ENCODE measurements around the gene LTO1.

DNA sequence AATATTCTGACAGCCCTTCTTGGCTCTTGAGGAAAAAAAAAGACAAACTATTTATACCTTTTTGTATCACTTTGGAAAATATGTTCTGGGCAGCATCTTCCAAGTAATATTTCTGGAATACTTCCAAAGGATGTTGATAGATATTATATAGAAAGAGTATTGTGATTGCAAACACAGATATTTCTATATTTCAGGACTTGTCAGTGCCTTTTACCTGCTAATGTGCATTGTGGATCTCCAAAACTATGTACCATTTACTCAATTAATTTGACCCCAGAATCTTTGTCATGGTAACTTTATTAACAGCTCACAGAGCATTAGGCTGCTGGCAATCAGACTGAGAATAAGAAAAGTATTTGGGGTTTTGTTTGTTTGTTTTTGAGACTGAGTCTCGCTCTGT lies 50.9 kb downstream of the LTO1 start:
- TF ChIP-seq POLR2A (IDR thresholded peaks at IDR 0.05; ENCODE audit: insufficient read depth in 1 of 2, low read depth in 2 of 2, low read length in 2 of 2), result no peak
- no peak for TF ChIP-seq ZNF232 (CRISPR knock-in tag; IDR thresholded peaks at IDR 0.05; ENCODE audit: borderline replicate concordance)
- TF ChIP-seq, protein P1, sequence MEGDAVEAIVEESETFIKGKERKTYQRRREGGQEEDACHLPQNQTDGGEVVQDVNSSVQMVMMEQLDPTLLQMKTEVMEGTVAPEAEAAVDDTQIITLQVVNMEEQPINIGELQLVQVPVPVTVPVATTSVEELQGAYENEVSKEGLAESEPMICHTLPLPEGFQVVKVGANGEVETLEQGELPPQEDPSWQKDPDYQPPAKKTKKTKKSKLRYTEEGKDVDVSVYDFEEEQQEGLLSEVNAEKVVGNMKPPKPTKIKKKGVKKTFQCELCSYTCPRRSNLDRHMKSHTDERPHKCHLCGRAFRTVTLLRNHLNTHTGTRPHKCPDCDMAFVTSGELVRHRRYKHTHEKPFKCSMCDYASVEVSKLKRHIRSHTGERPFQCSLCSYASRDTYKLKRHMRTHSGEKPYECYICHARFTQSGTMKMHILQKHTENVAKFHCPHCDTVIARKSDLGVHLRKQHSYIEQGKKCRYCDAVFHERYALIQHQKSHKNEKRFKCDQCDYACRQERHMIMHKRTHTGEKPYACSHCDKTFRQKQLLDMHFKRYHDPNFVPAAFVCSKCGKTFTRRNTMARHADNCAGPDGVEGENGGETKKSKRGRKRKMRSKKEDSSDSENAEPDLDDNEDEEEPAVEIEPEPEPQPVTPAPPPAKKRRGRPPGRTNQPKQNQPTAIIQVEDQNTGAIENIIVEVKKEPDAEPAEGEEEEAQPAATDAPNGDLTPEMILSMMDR (CRISPR knock-in tag; IDR thresholded peaks at IDR 0.05), result no peak
- TF ChIP-seq MTA3 (CRISPR knock-in tag; IDR thresholded peaks at IDR 0.05), result no peak
- TF ChIP-seq, protein P2, sequence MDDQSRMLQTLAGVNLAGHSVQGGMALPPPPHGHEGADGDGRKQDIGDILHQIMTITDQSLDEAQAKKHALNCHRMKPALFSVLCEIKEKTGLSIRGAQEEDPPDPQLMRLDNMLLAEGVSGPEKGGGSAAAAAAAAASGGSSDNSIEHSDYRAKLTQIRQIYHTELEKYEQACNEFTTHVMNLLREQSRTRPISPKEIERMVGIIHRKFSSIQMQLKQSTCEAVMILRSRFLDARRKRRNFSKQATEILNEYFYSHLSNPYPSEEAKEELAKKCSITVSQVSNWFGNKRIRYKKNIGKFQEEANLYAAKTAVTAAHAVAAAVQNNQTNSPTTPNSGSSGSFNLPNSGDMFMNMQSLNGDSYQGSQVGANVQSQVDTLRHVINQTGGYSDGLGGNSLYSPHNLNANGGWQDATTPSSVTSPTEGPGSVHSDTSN (CRISPR knock-in tag; IDR thresholded peaks at IDR 0.05; ENCODE audit: borderline replicate concordance), result no peak
- no peak for TF ChIP-seq ZNF724P (CRISPR knock-in tag; IDR thresholded peaks at IDR 0.05; ENCODE audit: borderline replicate concordance)
- no peak for TF ChIP-seq ZNF44 (CRISPR knock-in tag; IDR thresholded peaks at IDR 0.05)
- no peak for TF ChIP-seq NCOA1 (CRISPR knock-in tag; IDR thresholded peaks at IDR 0.05)
- TF ChIP-seq, protein P3, sequence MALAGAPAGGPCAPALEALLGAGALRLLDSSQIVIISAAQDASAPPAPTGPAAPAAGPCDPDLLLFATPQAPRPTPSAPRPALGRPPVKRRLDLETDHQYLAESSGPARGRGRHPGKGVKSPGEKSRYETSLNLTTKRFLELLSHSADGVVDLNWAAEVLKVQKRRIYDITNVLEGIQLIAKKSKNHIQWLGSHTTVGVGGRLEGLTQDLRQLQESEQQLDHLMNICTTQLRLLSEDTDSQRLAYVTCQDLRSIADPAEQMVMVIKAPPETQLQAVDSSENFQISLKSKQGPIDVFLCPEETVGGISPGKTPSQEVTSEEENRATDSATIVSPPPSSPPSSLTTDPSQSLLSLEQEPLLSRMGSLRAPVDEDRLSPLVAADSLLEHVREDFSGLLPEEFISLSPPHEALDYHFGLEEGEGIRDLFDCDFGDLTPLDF (CRISPR knock-in tag; IDR thresholded peaks at IDR 0.05), result no peak
- TF ChIP-seq, protein P4, sequence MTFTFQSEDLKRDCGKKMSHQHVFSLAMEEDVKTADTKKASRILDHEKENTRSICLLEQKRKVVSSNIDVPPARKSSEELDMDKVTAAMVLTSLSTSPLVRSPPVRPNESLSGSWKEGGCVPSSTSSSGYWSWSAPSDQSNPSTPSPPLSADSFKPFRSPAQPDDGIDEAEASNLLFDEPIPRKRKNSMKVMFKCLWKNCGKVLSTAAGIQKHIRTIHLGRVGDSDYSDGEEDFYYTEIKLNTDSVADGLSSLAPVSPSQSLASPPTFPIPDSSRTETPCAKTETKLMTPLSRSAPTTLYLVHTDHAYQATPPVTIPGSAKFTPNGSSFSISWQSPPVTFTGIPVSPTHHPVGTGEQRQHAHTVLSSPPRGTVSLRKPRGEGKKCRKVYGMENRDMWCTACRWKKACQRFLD (CRISPR knock-in tag; IDR thresholded peaks at IDR 0.05; ENCODE audit: borderline replicate concordance), result no peak
- no peak for TF ChIP-seq ZSCAN30 (CRISPR knock-in tag; IDR thresholded peaks at IDR 0.05)
- no peak for TF ChIP-seq BRCA1 (CRISPR knock-in tag; IDR thresholded peaks at IDR 0.05)
- TF ChIP-seq MAFG (CRISPR knock-in tag; IDR thresholded peaks at IDR 0.05), result no peak

Data from HepG2 (cell line).